Measurements from ENCODE around the gene LDLRAP1.

DNA sequence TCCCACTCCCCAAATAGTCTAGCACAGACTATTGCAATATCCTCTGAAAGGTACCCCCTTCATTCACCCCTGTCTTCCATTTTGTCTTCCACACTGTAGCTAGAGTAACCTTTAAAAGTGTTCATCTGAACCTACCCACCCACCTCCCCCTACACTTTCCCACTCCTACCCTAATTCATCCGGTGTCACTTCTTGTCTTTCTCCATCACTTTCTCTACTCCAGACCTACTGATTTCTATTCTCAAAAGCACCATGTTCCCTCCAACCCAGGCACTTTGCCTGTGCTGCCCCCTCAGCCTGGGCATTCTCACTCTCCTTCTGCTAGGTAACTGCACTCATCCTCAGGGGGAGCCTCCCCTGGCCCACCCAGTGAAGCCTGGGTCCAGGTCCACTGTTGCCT, 68.4 kb downstream of the LDLRAP1 start:
- TF ChIP-seq EZH2 (IDR thresholded peaks at IDR 0.05; ENCODE audit: insufficient read depth, poor library complexity, severe bottlenecking) (no peak), EZH2phosphoT487 (IDR thresholded peaks at IDR 0.05; ENCODE audit: insufficient read depth, low read depth) (no peak)

Data from GM23248 (cell line).